SK-N-MC (cell line): ENCODE data around the gene QRSL1.

Source experiments
- EZH2 ChIP-seq: fragments of 200-600 bp; sonication (generic); IDR thresholded peaks from one replicate; pipeline ENCODE4 v1.6.1; 2017; ENCODE audit warnings: antibody characterized with exemption
- POLR2AphosphoS5 ChIP-seq: IDR thresholded peaks from 2 replicates; pipeline ENCODE4 v1.6.1; 2012; ENCODE audit warnings: mild to moderate bottlenecking, low read depth, low read length, borderline replicate concordance

DNA sequence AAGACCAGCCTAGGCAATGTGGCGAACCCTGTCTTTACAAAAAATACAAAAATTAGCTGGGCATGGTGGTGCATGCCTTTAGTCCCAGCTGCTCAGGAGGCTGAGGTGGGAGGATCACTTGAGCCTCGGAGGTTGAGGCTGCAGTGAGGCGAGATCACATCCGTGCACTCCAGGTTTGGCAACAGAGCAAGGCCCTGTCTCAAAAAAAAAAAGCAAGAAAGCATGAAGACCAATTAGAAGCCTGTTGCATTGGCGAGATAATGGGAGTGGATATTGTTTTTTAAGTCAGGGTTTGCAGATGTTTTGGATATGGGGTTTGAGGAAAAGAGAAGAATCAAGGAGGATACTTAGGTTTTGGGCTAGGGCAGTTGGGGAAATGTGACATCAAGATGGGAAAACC lies 5.2 kb downstream of the QRSL1 start:
- TF ChIP-seq POLR2AphosphoS5, result no peak
- no peak for TF ChIP-seq EZH2
